Stimulated activated CD8-positive, alpha-beta memory T cell treated with anti-CD3 and anti-CD28 coated beads, Interleukin-2, amount 100 ng/mL, for 48 hours (primary cell): Measurements from ENCODE around the gene ETV3.
"Not testable (repeated sequence)": the region's sequence is repeated elsewhere in the genome, so short reads cannot be mapped to it uniquely, and the experiment has no call there.

Source experiments
- DNase-seq, 2 donors: peaks; one replicate each; pipeline ENCODE4 v3.0.0-alpha.2; 2020; ENCODE audit warnings: low read depth in 2 of 2

The ETV3 gene

DNA sequence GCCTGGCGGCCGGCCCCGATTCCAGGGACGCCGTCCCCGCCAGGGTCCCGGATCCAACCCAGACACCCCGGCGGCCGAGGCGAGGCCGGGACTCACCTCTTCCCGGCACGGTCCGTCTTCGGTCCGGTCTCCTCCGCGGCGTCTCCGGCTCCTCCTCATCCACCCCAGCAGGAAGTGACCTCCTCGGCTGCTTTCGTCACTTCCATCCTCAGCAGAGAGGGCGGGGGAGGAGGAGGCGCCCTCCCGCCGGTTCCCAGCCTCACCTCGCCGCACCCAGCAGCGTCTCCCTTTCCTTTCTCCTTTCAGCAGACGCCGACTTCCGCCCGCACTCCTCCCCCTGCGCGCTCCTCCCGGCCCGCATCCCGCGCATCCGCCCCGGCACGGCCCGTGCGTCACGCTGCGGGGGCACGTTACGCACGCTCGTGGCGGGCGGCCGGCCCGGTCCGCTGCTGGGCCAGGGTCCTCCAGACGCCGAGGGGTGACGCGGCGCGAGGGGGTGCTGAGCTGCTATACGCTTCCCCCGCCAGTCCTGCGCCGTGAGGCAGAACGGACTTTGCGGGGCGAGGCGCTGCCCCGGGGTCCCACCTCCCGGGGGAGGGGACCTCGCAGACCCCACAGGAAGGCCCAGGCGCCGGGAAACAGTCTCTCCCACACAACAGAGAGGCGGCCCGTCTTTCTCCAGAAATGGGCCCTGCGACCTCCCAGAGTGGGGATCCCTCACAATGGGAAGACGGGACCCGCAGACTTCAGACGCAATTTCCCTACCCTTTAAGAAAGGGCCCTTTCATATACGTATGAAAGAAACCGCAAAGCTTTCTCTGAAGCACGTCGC, at the start of gene ETV3:
Gene ETV3, minus strand, starts transcription at position 176 of the 832 bp plus-strand sequence. CDS start 2,043 bp downstream, outside the sequence.
- peak; percentile 80 to 82 for DNase-seq

DNA sequence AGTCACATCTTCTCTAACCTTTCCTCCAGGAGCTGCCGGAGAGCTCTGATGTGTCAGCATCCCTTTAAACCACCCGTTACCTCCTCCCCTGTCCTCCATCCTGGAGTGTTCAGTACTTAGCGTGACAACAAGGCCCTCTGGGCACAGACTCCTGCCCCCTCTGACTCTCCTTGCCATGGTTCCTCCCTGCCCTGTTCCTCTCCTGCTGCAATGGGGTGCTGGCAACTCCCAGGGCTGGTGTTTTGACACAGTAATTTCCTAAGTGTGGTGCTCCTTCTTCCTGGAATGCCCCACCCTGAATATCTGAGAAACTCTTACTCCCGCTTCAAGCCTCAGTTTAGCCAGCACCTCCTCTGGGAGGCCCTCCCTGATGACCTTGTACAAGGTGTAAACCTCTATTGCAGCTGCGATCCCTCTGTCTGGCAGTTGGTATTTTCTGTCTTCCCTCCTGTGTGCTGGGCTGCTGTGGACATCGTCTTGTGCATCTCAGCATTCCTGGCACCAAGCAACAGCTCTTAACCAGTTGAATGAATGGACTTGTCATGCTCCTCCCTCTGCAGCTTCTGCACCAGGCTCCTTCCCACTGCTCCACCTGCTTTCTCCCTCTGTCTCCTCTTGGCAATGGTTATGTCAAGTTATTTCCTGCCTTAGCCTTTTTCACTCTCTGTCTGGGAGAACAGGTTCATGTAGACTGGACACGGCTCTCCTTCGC, 48.2 kb upstream of the ETV3 start:
- no peak for DNase-seq

DNA sequence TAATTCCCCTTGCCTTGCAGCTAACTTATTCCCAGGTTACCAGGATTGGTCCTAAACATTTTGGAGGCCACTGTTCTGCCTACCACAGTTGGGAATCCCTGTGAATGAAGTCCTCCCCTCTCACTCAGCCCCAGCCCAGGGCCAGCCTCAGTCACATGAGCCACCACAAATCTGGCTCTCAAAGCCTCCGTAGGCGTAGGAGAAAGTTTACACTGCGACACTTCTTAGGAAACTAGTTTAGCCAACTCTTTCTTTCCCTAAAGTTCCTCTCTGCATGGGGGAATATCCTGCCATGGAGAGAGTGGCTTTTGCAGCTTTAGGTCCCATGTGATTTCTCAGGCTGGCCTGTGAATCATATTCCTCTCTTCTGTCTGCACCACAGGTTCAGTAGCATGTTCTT, 45.7 kb upstream of the ETV3 start:
- no peak for DNase-seq

DNA sequence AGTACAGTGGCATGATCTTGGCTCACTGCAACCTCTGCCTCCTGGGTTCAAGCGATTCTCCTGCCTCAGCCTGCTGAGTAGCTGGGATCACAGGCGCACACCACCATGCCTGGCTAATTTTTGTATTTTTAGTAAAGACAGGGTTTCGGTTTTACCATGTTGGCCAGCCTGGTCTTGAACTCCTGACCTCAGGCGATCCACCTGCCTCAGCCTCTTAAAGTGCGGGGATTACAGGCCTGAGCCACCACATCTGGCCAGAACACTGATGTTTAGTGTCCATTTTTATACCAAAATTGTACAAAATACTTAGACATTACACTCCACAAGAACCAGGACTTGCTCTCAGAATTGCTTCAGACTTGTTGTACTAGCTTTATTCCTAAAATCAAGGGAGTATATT, 44.2 kb upstream of the ETV3 start:
- not testable (repeated sequence) for DNase-seq

DNA sequence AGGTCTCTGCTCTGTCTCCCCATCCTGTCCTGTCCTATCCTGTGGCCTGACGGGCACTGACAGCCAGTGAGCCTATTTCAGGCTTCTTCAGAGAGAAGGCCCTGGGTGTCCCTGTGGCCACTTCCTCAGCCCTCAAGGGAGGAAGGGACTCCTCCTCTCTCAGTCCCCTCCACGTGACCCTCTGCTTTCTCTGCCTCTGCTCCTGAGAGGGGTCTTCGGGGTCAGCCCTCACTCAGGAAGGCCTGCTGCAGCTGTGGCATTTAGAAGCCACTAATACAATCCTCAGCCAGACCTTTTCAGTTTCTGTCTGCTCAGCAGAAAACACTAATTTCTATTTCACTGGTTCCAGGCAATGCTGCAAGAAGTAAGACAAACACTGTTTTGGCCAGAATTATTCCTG, 43.6 kb upstream of the ETV3 start:
- no peak for DNase-seq

DNA sequence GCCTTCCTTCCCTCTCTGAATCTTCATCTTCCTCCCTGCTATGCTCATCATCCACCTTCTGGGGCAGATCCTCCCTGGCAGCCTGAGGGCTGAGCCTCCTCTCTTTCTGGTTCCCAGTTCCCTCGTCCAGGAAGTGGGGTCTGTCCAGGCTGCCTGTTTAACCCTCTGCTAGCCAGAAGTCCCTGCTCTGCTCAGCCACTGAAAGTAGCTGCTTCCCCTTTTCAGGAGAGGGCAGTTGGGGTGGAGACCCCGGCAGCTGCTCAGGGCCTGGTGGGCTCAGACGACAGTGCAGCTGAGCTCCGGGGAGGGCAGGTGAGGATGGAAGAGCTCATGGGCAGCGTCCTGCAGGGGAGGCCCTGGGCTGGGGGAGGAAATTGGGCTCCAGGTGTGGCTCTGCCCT, 43.1 kb upstream of the ETV3 start:
- DNase-seq: no peak

DNA sequence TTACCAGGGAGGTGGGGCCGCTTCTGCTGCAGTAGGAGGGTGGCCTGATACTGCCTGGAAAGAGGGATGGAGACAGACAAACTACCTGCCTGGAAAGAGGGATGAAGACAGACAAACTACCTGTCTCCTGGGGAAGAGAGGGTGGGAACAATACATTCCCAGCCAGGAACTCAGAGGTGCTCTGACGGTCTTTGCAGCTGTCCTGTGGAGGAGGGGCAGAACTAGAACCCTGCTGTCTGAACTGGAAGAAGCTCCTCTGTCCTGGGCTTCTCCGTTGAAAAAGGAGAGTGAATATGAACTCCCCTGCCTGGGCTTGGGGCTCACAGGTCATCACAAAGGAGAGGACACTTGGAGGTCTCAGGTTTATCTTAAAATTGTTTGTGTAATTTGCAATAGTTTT, 40.3 kb upstream of the ETV3 start:
- no peak for DNase-seq

DNA sequence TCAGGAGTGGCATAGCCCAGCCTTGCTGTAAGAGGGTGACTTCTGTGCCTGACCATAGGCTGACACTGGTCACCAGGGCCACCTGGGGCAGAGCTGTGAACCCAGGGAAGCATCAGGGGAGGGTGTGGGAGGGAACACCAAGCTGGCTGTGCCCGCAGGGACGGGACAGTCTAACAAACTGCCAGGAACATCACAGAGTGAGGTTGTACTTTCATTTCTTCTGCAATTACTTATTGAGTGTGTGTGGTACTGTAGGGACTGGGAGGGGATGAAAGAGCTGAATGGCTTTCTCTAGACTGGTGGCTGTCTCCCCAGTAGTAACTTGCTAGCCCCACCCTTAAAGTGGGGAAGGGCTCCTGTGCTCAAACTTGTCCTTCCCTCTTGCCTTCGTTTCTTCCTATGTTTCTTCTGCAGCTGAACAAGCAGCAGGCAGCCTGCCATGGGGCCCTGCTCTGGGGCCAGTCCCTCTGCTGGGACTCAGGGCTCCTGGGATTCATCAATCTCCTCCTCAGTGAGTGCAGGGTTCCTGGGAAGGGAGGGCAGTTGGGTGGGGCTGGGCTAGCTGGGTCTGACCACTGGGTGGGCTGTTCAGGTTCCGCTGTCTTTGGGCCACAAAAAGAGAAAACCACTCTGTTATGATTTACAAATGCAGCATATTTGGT, 39.7 kb upstream of the ETV3 start:
- DNase-seq: no peak

DNA sequence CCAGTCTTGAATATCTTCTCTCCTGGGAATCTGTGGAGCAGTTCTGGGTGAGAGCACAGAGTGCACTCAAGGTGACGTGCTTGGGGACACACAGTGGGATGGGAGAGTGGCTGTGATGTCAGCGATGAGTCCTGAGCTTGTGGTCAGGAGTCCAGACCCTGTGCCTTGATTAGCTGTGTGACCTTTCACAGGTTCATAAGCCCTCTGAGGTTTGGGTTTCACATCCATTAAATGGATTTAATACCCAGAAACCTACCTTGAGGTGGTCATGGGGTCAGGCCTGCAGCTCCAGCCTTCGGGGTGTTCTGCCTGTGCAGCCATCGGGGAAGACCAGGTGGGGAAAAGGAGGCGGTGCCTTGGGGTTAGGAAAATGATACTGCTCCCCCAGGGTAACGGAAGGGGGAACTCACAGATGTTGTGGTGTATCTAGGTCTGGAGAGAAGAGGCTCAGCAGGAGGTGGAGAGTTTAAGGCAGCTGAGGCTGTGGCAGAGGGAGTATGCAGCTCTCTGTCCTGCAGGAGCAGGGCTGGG, 38.5 kb upstream of the ETV3 start:
- DNase-seq: no peak

DNA sequence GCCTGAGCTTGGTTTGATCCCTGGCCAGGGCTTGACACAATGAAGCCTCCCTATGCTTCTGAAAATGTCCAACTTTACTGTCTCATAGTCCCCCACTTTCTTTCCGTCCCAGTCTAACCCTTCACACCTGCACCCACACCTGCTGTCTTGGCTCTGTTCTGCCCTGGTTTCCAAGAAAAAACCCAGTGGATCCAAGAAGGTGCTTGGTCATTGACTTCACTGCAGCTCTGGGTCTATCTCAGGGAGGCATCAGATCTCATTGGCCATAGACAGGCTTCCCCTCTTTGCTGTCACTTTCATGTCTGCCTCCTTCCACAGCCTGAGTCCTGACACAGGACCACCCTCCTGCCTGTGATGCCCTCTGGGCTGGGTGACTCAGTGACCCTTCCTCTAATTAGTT, 37.8 kb upstream of the ETV3 start:
- no peak for DNase-seq

DNA sequence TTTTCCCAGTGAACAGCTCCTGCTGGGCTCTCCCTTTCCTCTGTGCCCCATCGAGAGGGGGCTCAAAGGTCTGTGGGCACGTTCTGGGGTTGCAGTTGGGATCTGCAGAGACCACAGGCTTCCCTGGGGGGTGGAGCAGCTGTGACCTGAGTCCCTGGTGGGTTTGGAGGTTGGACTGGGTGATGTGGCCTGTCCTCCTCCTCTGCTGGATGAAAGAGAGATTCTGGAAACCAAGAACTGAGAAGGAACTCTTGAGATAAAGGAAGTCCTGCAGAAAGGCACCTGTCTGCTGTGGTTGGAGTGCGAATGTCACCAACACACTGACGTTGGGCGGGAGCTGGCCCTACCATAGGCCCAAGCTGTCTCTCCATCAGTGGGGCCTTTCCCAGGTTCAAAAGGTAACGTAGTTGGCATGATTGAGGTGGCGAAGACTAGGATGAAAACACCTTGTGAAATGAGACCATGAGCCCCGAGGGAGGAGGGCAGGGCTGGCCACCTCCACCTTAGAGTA, 35.8 kb upstream of the ETV3 start:
- DNase-seq: no peak

DNA sequence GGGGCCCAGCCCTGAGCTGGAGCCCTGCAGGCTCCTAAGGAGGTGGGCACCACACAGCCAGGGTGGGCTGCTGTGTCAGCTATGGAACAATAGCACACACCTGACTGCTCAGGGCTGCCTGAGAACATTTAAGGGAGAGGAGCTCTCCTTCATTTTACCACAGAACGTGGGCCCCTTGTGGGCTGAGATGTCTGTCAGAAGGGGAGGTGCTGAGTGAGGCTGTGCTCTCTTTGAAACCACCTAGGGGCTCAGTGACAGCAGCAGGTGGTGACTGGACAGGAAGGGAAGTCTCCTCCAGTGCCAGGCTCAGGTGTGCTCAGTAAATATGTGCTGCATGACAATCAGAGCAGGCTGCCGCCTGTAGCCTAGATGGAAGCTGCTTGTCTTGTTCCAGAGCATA, 35.0 kb upstream of the ETV3 start:
- not testable (repeated sequence) for DNase-seq

DNA sequence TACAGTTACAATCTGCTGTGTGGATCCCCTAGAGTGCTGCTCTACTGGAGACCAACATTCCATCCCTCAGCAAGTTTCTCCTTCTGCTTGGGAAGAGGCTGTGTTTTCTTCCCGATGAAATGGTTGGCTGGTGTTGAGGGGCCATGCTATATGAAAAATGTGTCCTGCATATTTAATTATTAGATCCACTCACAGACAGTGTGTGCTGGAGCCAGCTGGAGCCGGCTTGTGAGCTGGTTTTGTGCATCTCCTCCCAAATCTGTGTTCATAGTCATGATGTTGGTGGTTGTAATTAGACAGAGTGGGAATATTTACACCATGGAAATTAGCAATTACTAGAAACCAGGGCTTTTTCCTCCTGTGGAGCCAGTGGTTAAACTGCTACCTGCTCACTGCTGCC, 34.4 kb upstream of the ETV3 start:
- not testable (repeated sequence) for DNase-seq

DNA sequence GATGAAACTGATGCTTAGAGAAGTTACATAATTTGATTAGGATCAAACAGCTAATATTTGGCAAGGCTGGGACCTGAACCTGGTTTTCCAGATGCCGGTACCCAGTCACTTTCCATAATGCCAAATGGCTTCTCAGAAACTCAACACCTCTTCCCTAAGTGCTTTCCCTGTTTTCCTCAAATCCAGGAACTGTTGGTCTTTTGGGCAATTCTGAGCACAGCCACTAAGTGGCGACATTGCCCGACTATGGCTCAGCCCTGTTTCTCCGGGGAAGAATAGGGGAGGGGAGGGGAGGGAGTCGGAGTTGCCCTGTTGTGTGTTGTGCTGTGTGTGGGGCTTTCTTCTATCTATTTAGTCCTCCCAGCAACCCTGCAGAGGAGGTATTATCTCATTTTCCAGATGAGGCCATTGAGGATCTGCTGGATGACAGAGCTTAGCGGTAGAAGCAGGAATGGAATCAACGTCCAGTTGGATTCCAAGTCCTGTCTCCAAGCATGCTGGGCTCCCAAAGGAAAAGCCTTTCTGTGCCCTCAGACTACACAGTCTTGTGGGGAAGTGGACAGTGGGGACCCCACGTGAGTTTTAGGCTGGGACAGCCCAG, 33.8 kb upstream of the ETV3 start:
- not testable (repeated sequence) for DNase-seq

DNA sequence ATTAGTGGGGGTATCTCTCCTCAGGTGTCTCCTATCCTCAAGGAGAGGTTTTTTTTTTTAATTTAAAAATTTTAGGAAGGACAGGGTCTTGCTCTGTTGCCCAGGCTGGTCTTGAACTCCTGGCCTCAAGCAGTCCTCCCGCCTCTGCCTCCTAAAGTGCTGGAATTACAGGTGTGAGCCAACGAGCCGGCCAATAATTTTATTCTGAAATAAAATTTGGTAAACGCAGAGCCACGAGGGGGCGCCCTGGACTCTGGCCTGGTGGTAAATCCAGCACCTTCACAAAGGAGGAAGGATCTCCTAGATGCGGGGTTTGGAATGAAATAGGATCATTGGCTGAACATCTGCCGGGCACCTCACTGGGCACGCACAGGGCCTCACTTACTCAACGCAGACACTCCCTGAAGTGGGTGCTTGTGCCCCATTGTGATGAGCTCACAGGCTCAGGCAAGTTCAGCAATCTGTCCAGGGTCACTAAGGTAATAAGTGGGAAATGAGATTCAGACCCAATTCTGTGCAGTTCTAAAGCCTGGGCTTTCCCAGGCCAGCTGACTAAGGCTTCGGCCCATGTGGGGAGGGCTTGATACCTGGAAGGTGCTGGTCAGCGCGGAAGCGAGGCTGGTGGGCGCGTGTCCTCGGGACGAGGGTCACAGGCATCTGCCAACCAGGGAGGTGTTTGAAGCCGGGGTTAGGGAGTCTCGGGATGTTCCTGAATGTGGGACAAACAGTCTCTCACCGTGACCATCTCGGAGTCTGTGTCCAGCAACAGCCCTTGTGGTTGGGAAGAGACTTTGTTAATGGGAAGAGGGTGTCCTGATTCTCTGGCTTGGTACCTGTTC, 32.7 kb upstream of the ETV3 start:
- peak; percentile 17 to 45 for DNase-seq

DNA sequence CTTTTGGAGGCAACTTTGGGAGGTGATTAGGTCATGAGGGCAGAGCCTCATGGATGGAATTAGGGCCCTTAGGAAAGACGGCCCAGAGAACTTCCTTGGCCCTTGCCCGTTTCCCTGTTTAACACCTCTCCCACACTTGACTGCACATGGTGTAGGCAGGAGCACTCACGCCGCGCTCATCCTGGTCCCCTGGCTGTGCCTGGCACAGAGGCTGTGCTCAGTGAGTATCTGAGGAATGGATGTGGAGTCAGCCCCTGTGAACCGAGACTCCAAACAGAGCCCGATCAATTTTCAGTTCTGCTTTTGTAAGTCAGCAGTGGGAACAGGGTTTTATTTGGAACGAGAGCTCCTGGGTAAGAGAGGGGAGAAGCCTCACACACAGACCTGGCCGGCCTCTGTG, 29.8 kb upstream of the ETV3 start:
- no peak for DNase-seq

DNA sequence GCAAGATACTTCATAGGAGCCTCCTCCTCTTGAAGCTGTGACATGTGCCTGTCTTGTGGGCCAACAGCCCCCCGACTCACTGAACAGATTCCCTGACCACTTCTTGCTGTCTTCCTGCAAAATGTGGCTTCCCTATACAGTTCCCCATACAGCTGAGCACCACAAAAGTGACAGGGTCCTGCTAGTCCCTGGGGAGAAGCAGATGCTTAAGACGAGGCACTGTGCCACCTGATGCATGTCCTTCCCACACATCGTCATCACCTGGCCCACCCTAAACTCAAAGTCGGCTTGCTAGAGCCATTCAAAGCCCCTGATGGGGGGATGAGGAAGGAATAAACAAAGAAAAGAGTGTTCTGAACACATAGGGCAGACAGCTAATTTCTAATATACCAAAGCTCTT, 29.2 kb upstream of the ETV3 start:
- no peak for DNase-seq

DNA sequence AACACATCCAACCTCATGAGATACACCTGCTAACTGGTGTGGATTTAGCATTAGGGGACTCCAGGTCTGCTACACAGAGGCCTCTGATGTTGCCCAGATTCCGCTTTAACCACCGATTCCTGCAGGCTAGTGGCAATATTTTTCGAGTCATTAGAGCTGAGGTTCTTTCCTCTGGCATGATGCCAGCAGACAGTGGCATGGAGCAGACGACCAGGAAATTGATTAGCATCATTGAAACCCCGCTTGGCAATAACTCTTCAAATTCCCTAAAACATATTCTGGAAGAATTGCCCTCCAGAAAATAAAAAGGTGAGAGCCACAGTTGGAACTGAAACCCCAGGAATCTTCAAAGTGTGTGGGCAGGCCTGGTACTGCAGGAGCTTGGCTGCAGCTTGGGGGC, 28.4 kb upstream of the ETV3 start:
- DNase-seq: no peak

DNA sequence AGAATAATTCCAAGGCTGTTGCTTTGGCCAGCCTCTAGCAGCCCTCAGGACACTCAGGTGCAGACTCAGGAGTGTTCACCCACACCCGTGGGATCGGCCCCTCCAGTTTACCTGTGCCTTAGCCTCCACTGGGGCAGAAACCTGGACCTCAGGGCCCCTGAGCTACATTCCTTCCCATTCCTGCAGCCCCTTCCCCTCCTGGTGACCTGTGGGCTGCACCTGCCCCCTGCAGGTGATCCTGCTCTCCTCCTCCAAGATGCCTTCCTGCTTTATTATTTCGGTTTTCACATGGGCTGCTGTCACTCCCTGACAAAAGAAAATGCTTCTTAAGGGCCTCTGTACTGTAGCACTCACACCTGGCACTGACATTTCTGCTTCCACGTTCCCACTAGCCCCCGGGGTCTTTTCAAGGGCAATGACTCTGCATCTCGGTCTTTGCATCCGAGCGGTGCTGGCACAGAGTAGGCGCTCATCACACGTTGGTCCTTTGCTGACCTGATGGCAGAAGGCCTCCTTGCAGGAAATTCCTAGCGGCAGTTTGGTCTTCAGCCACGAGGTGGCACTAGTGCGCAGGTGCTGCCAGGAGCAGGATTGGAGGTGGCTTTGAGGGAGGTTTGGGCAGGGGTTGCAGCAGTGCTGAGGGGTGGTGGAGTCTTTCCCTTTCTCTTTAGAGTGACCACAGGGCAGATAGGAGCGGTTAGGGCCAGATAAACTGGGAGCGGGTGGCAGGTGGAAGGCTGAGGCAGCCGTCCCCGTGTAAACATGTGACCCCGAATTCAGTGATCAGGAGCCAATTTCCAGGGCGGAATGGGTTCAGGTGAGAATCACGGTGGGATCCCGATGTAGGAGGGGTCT, 25.3 kb upstream of the ETV3 start:
- DNase-seq: peak; percentile 51 to 70

DNA sequence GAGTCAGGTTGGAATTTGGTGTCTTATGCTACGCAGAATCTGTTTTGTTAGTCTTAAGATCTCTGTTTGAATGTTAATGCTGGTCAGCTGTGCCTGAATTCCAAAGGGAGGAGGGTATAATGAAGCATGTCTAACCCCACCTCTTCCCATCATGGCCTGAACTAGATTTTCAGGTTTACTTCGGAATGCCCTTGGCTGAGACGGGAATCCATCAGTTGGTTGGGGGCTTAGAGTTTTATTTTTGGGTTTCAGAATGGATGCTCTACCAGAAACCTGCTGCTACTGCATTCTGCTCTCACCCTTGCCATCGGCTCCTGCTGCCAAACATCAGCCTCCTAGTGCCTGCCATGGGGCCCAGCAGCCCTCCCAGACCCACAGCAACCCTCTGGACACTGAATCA, 24.1 kb upstream of the ETV3 start:
- no peak for DNase-seq
